Measurements from ENCODE around the gene PF4V1.

DNA sequence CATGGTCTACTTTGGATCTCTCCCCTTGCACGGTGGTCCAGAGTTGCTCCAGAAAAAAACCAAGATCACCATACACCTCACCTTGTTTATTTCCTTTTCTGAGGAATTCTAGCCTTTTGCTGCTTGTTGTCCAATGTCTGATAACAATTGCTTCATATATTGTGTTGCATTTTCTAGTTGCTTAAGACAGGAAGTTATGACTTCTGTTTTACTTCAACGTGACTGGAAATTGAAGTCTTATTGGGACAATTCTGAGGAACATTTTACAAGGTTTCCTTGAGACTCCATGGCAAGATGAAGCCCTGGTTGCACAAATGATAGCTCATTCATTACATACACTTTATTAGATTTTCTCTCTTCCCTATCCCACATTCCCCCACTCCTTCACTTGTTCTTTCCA is 21.3 kb downstream of the PF4V1 start:
- TF ChIP-seq ZSCAN30 (tag by site-specific recombination; IDR thresholded peaks at IDR 0.05) (no peak), ZNF274 (IDR thresholded peaks at IDR 0.05; ENCODE audit: low read length) (no peak), ZNF274 (tag by site-specific recombination; IDR thresholded peaks at IDR 0.05; ENCODE audit: borderline replicate concordance) (no peak), TCF7L2 (IDR thresholded peaks at IDR 0.05; ENCODE audit: borderline replicate concordance, low read depth, low read length) (no peak), ZFP3 (tag by site-specific recombination; IDR thresholded peaks at IDR 0.05; ENCODE audit: low read depth) (no peak), ZBTB7A (tag by site-specific recombination; IDR thresholded peaks at IDR 0.05; ENCODE audit: low read depth) (no peak), ZNF791 (tag by site-specific recombination; IDR thresholded peaks at IDR 0.05) (no peak), ZNF514 (tag by site-specific recombination; IDR thresholded peaks at IDR 0.05) (no peak), CTCF (tag by site-specific recombination; IDR thresholded peaks at IDR 0.05) (no peak), GLI4 (tag by site-specific recombination; IDR thresholded peaks at IDR 0.05) (no peak), ZNF302 (tag by site-specific recombination; IDR thresholded peaks at IDR 0.05; ENCODE audit: low read depth) (no peak), KLF1 (tag by site-specific recombination; IDR thresholded peaks at IDR 0.05) (no peak), ZEB2 (tag by site-specific recombination; IDR thresholded peaks at IDR 0.05) (no peak)
- TF ChIP-seq, protein P1, sequence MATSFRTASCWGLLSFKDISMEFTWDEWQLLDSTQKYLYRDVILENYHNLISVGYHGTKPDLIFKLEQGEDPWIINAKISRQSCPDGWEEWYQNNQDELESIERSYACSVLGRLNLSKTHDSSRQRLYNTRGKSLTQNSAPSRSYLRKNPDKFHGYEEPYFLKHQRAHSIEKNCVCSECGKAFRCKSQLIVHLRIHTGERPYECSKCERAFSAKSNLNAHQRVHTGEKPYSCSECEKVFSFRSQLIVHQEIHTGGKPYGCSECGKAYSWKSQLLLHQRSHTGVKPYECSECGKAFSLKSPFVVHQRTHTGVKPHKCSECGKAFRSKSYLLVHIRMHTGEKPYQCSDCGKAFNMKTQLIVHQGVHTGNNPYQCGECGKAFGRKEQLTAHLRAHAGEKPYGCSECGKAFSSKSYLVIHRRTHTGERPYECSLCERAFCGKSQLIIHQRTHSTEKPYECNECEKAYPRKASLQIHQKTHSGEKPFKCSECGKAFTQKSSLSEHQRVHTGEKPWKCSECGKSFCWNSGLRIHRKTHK (tag by site-specific recombination; IDR thresholded peaks at IDR 0.05), result no peak
